GM10248 (cell line): Measurements from ENCODE around the gene ZIM2.

ENCODE experiments used
- CTCF ChIA-PET: fragments of 300-600 bp; sonication (Branson Sonifier 250); formaldehyde crosslinking; extraction: SDS; loops from one replicate; lab custom pipeline; 2021; ENCODE audit warnings: antibody characterized with exemption; lab: Yijun Ruan, JAX
- POLR2A ChIA-PET: fragments of 350-650 bp; sonication (Branson Sonifier 250); formaldehyde crosslinking; extraction: SDS; loops from one replicate; lab custom pipeline; 2020; ENCODE audit warnings: antibody characterized with exemption; lab: Yijun Ruan, JAX
- DNase-seq: peaks from one replicate; pipeline ENCODE4 v3.0.0; 2012; ENCODE audit errors: extremely low spot score
- CTCF ChIP-seq: IDR thresholded peaks from 2 replicates; pipeline ENCODE4 v1.5.1; 2012; ENCODE audit warnings: mild to moderate bottlenecking, low read depth; ENCODE audit errors: extremely low read depth, missing control alignments, control extremely low read depth

ZIM2 gene

GRCh38 chr19:56813531-56813930 is 27.0 kb downstream of the ZIM2 start:
- TF ChIP-seq CTCF = no peak
- DNase-seq = no peak
- ChIA-PET POLR2A (no interaction called here), CTCF (no interaction called here)

GRCh38 chr19:56811480-56811879 is 29.0 kb downstream of the ZIM2 start:
- POLR2A ChIA-PET = no interaction called here

GRCh38 chr19:56810260-56810659 is 30.3 kb downstream of the ZIM2 start:
- ChIA-PET CTCF (no interaction called here), POLR2A (no interaction called here)
- no peak for DNase-seq
- TF ChIP-seq CTCF = no peak

More at GRCh38 chr19:56811480-56811879, 29.0 kb downstream of the ZIM2 start:
- no peak for DNase-seq
- CTCF ChIA-PET = no interaction called here
- no peak for TF ChIP-seq CTCF

- DNase-seq = no peak
- ChIA-PET CTCF (no interaction called here), POLR2A (no interaction called here)
- no peak for TF ChIP-seq CTCF
Observed at GRCh38 chr19:56808717-56809392, 31.7 kb downstream of the ZIM2 start.

GRCh38 chr19:56806639-56807038 is 33.9 kb downstream of the ZIM2 start:
- ChIA-PET CTCF (no interaction called here), POLR2A (no interaction called here)
- TF ChIP-seq CTCF = no peak
- DNase-seq = no peak

GRCh38 chr19:56778351-56778750 is 62.2 kb downstream of the ZIM2 start:
- no peak for DNase-seq
- POLR2A ChIA-PET = no interaction called here
- no peak for TF ChIP-seq CTCF
- CTCF ChIA-PET = no interaction called here
